Osteoblast (primary cell): ENCODE data around the gene UBE2K. TPM values are rescaled to one million over a fixed set of nuclear protein-coding genes. Genes with fewer than 3 reads are reported as not detected.
"Not testable (repeated sequence)": the region's sequence is repeated elsewhere in the genome, so short reads cannot be mapped to it uniquely, and the experiment has no call there.

ENCODE experiments used
- DNase-seq: peaks from one replicate; pipeline ENCODE4 v3.0.0; 2011; ENCODE audit warnings: low spot score, mixed read lengths; ENCODE audit not compliant: insufficient read length; ENCODE audit errors: missing footprints
- H2AFZ ChIP-seq: 2 replicates; pipeline ENCODE4 v1.6.0; 2011; ENCODE audit warnings: mild to moderate bottlenecking, low read length
- H3K27ac ChIP-seq: 2 replicates; pipeline ENCODE4 v1.5.1; 2011; ENCODE audit warnings: mild to moderate bottlenecking, low read depth, low read length, moderate library complexity
- H3K27me3 ChIP-seq: 2 replicates; pipeline ENCODE4 v1.6.0; 2012; ENCODE audit warnings: mild to moderate bottlenecking, control low read depth, inconsistent platforms, low read length, moderate library complexity; ENCODE audit not compliant: insufficient read depth
- H3K36me3 ChIP-seq: 2 replicates; pipeline ENCODE4 v1.5.1; 2011; ENCODE audit warnings: mild to moderate bottlenecking, low read length, control low read depth, moderate library complexity; ENCODE audit not compliant: insufficient read depth
- H3K4me1 ChIP-seq: 2 replicates; pipeline ENCODE4 v1.5.1; 2011; ENCODE audit warnings: mild to moderate bottlenecking, low read length, control low read depth, moderate library complexity; ENCODE audit not compliant: insufficient read depth
- H3K4me2 ChIP-seq: 2 replicates; pipeline ENCODE4 v1.6.0; 2011; ENCODE audit warnings: mild to moderate bottlenecking, low read length; ENCODE audit not compliant: insufficient read depth
- H3K4me3 ChIP-seq: fragments of 200-600 bp; sonication (generic); 3 replicates; pipeline ENCODE4 v1.5.1; 2012; ENCODE audit warnings: mild to moderate bottlenecking, low read length, inconsistent platforms; ENCODE audit not compliant: insufficient read depth
- H3K79me2 ChIP-seq: 2 replicates; pipeline ENCODE4 v1.6.0; 2012; ENCODE audit warnings: mild to moderate bottlenecking, low read length, control low read depth, inconsistent platforms; ENCODE audit not compliant: insufficient read depth
- H3K9me3 ChIP-seq: 2 replicates; pipeline ENCODE4 v1.5.1; 2011; ENCODE audit warnings: low read depth, low read length, control low read depth
- H4K20me1 ChIP-seq: 2 replicates; pipeline ENCODE4 v1.6.0; 2012; ENCODE audit warnings: mild to moderate bottlenecking, low read length, control low read depth; ENCODE audit not compliant: insufficient read depth
- total RNA-seq: library from RNA; depleted of rRNA; stranded (reverse); fragments of >200 nt; gene quantifications from 2 replicates; pipeline ENCODE4 v1.2.3, GENCODE V29; 2012
- TF ChIP-seq, protein P1 (sequence below): IDR thresholded peaks from 2 replicates; pipeline ENCODE4 v1.5.1; 2011; ENCODE audit warnings: mild to moderate bottlenecking, low read depth, low read length, moderate library complexity; ENCODE audit errors: extremely low read depth

Gene UBE2K
- total RNA-seq, 1 donor: 19.2 TPM

DNA sequence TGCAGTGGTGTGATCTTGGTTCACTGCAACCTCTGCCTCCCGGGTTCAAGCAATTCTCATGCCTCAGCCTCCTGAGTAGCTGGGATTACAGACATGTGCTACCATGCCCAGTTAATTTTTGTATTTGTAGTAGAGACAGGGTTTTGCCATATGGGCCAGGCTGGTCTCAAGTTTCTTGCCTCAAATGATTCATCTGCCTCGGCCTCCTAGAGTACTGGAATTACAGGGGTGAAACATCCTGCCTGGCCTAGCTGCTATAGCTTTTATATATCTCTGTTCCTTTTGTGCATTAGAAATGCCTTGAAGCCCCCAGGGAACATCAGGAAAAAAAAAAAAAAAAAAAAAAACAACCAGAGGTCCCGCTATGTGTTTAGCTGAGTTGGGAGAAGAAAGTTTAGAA is 34.8 kb downstream of the UBE2K start:
- peaks cover 92% of the 10 kb centered on the region for H3K79me2 ChIP-seq
- H3K27me3 ChIP-seq: no peaks in the 10 kb centered on the region
- H3K4me3 ChIP-seq: no peak overlapping the region
- TF ChIP-seq, protein P1, sequence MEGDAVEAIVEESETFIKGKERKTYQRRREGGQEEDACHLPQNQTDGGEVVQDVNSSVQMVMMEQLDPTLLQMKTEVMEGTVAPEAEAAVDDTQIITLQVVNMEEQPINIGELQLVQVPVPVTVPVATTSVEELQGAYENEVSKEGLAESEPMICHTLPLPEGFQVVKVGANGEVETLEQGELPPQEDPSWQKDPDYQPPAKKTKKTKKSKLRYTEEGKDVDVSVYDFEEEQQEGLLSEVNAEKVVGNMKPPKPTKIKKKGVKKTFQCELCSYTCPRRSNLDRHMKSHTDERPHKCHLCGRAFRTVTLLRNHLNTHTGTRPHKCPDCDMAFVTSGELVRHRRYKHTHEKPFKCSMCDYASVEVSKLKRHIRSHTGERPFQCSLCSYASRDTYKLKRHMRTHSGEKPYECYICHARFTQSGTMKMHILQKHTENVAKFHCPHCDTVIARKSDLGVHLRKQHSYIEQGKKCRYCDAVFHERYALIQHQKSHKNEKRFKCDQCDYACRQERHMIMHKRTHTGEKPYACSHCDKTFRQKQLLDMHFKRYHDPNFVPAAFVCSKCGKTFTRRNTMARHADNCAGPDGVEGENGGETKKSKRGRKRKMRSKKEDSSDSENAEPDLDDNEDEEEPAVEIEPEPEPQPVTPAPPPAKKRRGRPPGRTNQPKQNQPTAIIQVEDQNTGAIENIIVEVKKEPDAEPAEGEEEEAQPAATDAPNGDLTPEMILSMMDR: no peak
- no peak overlapping the region for H3K4me2 ChIP-seq
- DNase-seq: peak; percentile 93
- H3K9me3 ChIP-seq: no peaks in the 10 kb centered on the region
- no peak overlapping the region for H2AFZ ChIP-seq
- H3K36me3 ChIP-seq: peaks cover under 1% of the 10 kb centered on the region
- H4K20me1 ChIP-seq: peaks cover 57% of the 10 kb centered on the region
- peaks cover 27% of the 10 kb centered on the region for H3K4me1 ChIP-seq
- peak overlapping the region; percentile 36 for H3K27ac ChIP-seq

DNA sequence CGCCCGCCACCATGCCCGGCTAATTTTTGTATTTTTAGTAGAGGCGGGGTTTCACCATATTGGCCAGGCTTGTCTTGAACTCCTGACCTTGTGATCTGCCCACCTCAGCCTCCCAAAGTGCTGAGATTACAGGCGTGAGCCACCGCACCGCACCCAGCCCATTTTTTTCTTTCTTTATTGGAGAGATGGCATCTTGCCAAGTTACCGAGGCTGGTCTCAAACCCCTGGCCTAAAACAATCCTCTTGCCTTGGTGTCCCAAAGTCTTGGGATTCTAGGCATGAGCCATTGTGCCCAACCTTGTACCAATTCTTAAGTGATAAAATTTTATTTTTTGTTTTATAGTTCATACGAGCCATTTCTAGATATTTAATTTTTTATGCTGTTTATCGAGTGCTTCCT is 41.7 kb downstream of the UBE2K start:
- peaks cover 74% of the 10 kb centered on the region for H3K79me2 ChIP-seq
- H4K20me1 ChIP-seq: peaks cover 10% of the 10 kb centered on the region
- H2AFZ ChIP-seq, H3K4me3 ChIP-seq, H3K27ac ChIP-seq, H3K36me3 ChIP-seq, H3K9me3 ChIP-seq, DNase-seq, H3K4me2 ChIP-seq, H3K27me3 ChIP-seq, H3K4me1 ChIP-seq: not testable (repeated sequence)

DNA sequence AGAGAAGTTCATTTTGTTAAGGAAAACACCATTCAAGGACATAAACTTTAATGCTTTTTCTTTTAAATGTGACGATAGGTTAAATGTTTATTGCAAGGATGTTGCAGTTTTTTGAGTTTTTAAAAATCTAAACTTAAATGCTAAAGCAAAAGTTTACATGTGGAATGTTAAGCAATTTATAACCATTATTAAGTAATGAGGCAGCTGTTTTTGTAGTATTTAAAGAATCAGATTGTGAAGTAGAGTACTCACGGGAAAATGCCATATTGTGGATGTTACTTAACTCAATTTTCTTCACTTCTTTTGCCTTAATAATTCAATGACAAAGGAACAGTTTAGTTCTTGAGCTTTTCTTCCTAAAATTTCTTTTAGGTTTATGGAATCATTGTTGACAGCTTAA is 43.5 kb downstream of the UBE2K start:
- no peaks in the 10 kb centered on the region for H3K27me3 ChIP-seq
- TF ChIP-seq, protein P1: no peak
- H3K4me1 ChIP-seq: no peaks in the 10 kb centered on the region
- peaks cover 70% of the 10 kb centered on the region for H3K79me2 ChIP-seq
- H4K20me1 ChIP-seq: peaks cover 9% of the 10 kb centered on the region
- no peaks in the 10 kb centered on the region for H3K9me3 ChIP-seq
- no peak overlapping the region for H3K27ac ChIP-seq
- H3K4me2 ChIP-seq: no peak overlapping the region
- H3K4me3 ChIP-seq: no peak overlapping the region
- no peak overlapping the region for H2AFZ ChIP-seq
- DNase-seq: no peak
- peaks cover 14% of the 10 kb centered on the region for H3K36me3 ChIP-seq

DNA sequence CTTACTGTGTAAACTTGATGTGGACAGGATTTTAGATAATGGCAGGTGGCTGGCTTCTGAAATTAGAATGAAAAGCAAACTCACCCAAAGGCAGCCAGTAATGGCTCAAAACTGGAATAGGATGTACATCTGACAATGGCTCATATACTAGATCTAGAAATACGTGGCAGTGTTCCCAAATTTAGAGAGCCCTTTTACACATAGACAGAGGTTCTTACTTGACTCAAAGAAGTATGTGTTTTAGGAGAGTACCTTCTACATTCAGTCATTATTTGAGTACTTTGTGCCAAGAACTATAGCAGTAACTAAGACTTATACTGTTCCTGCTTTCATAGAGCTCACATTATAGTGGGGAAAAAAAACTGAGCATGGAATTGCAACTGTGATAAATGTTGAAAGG is 48.0 kb downstream of the UBE2K start:
- DNase-seq: no peak
- no peak overlapping the region for H2AFZ ChIP-seq
- peaks cover 66% of the 10 kb centered on the region for H3K79me2 ChIP-seq
- H3K4me3 ChIP-seq: no peak overlapping the region
- peaks cover 3% of the 10 kb centered on the region for H4K20me1 ChIP-seq
- H3K36me3 ChIP-seq: peaks cover 8% of the 10 kb centered on the region
- TF ChIP-seq, protein P1: no peak
- no peaks in the 10 kb centered on the region for H3K4me1 ChIP-seq
- no peaks in the 10 kb centered on the region for H3K9me3 ChIP-seq
- H3K27ac ChIP-seq: no peak overlapping the region
- no peak overlapping the region for H3K4me2 ChIP-seq
- H3K27me3 ChIP-seq: no peaks in the 10 kb centered on the region
